Testis (tissue), 2 donors: ENCODE results near the gene GRIK1.

Source experiments
- CTCF ChIP-seq, 3 experiments: fragments of 450-650 bp in 2 of 3; fragments of 200-600 bp in 1 of 3; sonication (generic) in 1 of 3; IDR thresholded peaks; one replicate each; pipeline ENCODE4 v1.5.1; 2016 to 2019; ENCODE audit warnings: antibody characterized with exemption in 3 of 3, mild to moderate bottlenecking in 2 of 3, moderate library complexity in 1 of 3
- POLR2A ChIP-seq: fragments of 450-650 bp; IDR thresholded peaks from one replicate; pipeline ENCODE4 v1.6.1; 2017; ENCODE audit warnings: antibody characterized with exemption, mild to moderate bottlenecking, moderate library complexity

DNA sequence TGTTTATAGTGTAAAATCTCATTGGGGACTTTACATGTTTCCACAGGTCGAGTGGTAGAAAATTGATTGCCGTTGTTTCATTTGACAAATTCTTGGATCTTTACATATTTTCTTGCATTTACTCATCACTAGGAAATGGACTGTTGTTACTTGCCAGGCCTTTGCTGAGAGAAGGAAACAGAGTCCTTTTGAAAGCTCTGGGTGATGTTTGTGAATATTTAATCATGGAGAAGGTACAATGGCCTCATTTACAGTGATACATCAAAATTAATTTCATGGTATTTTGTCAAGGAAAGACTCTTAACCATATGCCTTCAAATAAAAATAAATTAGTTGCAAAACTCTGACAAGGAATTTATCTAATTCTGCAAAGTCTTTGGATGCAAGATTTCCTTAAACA is 198.0 kb downstream of the GRIK1 start:
- no peak for TF ChIP-seq POLR2A
- no peak for TF ChIP-seq CTCF (IDR thresholded peaks at IDR 0.05)
